HG02938 (cell line): ENCODE measurements around the gene MAX.
A peak's percentile ranks its signal among the peaks of the same experiment; 100 is the strongest.

Experiments
- ATAC-seq: cut with Tn5 transposase; IDR thresholded peaks from one replicate; pipeline ENCODE4 v1.9.1; 2021; ENCODE audit warnings: mild to moderate bottlenecking, moderate library complexity; ENCODE audit not compliant: unreplicated experiment

Gene MAX, protein sequence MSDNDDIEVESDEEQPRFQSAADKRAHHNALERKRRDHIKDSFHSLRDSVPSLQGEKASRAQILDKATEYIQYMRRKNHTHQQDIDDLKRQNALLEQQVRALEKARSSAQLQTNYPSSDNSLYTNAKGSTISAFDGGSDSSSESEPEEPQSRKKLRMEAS

DNA sequence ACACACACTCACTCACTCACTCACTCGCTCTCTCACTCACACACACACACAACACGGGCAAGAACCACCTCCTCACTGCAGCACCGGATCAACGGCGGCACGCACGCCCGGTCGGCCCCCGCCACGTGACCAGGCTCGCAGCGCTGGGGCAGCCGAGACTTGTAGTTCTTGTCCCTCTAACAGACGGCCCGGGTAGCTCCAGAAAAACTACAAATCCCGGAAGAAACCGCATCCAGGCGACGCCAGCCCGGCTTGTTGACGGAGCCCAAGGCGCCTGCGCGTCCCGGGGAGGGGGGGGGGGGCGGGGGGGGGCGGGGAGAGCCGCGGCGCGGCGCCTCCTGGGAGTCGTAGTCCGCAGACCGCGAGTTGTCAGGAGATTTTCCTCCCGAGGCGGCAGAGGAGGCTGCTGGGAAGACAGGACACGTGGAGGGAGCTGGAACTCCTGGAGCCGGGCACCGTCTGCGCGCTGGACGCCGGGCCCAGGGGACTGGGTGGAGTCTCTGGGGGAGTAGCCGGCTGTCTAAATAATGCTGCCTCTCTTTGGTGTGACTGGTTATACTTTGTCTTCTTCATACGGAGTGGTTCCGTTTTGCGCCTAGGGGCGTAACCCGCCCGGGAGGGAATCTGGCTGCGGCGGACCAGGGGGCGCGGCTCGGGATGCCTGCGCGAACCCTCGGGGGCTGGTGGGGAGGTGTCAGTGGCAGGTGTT, at the start of gene MAX:
TSS of gene MAX (minus strand) at position 77 of the 709 bp plus-strand sequence. CDS start 178 bp downstream, outside the sequence.
- ATAC-seq, result peak; percentile 85

DNA sequence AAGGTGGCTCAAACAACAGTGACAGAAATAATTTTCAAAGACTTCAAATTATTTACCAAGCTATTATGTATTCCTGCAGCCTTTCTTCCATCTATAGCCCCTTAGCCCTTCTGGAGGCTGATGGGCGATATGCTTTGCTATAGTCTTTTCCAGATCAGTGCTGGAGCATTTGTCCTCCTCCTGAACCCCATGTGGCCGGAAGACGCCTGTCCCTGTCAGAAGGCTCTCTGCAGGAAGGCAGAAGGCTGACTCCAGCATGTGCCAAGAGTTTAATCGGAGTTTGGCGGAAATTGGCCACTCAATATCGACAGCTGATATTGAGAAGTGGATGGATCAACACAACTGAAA, 49.3 kb upstream of the MAX start:
- ATAC-seq, result no peak

DNA sequence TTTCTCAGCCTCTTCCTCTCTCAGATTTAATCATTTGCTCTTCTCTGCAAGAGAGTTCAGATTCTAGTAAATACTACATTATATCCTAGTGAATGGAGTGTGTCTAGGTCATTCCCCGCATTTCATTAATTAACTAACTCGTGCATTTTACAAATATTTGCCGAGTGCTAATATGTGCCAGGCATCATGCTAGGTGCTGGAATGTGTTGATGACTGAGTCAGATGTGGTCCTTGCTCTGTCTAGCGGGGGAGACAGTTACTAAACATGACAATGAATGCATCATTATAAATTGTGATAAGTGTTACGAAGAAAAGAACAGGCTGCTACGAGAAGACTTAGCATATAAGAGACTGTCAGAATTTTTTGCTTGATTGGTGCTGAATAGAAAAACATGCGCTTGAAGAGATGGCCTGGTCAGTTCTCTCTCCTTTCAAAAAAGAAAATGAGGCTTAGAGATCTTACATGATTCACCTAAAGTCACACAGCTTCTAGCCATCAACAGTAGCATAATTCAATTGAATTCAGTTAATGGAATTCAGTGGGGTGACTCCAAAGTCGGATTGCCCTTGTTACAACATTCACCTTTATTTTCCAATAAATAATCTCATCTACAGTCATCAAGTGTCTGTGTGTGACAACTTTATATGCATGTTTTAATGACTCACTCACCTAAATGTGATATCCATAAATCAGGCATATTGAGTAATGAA, 48.7 kb upstream of the MAX start:
- no peak for ATAC-seq

DNA sequence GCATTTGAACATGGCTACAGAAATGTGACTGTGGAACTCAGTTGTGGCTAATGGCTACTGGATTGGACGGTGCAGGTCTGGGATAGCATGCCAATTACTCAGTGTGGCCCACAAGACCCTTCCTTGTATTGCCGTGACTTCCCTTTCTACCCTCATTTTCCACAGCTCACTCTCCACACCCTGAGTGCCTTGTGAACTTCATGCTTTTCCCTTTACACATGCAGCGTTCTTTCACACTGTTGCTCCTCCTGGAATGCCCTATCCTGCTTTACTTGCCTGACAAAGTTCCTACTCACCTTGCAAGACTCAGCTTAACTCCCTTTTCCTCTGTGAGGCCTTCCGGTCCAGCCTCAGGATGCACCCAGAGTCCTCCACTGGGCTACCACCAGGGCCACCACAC, 46.8 kb upstream of the MAX start:
- ATAC-seq, result no peak

DNA sequence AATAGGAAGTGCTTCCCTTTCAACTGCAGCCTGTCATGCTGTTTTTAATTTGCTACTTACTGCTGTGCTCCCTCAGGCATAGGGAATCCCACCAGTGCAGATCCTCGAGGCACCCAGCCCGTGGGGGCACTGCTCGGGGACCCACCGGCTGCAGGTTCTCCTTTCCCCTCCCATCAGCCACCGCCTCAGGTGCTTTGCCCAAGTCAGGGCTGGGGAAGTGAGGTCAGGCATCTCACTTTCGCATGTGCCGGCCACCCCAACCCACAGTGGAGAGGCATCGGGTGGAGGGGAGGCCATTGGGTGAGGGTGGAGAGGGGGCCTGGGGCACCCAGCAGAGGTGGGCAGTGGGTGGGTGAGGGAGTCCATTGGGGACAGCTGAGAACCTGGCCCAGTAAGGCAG, 41.9 kb upstream of the MAX start:
- ATAC-seq, result no peak

DNA sequence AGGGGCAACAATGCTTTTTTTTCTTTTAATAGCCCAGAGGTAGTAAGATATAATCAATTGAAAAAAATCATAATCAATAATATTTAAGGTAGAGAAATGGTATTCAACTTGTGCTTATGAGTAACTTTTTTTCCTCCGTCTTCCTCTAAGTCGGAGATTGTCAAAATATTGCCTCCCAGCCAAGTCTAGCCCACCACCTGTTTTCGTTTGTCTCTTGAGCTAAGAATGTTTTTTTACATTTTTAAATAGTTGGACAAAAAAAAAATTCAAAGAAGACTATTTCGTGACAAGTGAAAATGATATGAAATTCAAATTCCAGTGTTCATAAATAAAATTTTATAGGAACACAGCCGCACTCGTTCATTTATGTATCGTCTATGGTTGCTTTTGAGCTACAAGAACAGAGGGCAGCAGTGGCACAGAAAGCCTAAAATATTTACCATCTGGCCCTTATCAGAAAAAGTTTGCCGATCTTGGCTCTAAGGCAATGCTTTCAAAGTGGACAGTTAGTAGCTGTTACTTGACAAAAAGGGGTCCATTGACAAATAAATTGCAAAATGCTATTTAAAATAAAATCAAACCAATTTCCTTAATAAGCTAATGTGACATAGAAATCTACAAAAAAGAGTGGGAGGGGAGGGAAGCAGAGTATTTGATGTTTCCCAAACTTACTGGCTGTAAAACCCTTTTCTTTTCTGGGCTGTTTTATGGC, 40.8 kb upstream of the MAX start:
- ATAC-seq, result no peak

DNA sequence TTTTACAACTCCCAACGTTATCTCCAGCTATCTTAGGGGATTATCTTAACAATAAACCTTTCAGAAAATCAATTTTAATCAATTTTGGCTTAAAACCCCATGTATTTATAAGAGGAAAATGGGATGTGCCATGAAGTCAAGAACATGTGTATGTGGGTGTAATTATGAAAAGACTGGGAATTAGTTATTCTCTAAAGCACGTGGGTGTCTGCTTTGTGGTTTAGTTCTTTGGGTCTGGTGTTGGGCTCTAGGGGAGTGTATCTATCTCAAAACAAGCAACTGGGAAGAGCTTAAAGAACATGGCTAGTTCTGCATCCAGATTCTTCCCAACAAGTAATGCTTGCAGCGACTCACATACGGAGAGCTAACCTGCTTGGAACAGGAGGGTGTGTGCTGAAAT, 40.1 kb upstream of the MAX start:
- ATAC-seq, result no peak

DNA sequence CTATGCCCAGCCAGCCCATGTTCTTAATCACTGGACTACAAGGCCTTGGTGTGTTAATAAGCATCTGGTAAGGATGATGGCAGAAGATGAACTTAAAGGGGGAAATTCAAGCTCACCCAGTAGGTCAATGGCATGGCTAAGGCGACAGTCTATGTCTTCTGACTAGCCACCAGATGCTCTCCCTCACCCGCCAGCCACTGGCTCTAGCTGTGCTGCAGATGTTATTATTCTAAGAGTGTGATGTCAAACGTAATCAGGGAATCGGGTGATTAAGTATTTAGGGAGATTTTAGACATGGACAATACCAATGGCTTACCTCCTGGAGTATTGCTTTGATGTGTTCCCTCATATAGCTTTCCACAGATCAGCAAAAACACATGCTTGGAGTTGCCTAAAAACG, 39.2 kb upstream of the MAX start:
- ATAC-seq, result no peak

DNA sequence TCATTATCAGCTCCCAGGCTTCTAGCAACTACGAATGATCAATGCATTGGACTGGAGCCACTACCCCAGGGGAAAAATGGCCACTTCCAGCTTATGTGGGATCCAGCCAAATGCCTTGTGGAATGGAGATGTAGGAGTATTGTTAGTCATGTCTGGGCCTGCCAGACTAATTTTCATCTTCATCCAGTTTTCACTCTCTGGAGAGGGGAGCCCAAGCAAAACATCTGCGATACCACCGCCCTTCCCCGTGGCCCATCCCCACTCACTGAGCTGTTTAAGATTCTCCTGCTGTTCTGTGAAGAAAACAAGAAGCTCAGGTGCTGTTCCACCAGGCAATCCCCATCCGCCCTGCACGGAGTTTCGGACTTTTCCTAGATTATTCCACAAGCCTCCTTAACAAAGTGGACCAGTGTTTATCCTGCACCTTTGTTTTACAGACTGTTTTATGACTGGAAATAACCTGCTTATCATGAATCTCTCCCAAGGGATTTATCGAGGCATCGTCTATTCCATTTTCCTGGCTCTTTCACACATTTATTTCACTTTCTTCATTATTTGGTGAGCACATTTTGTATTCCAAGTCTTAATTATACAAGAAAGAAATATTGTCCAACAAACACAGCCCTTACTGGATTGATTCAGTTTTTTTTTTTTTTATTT, 35.5 kb upstream of the MAX start:
- no peak for ATAC-seq

DNA sequence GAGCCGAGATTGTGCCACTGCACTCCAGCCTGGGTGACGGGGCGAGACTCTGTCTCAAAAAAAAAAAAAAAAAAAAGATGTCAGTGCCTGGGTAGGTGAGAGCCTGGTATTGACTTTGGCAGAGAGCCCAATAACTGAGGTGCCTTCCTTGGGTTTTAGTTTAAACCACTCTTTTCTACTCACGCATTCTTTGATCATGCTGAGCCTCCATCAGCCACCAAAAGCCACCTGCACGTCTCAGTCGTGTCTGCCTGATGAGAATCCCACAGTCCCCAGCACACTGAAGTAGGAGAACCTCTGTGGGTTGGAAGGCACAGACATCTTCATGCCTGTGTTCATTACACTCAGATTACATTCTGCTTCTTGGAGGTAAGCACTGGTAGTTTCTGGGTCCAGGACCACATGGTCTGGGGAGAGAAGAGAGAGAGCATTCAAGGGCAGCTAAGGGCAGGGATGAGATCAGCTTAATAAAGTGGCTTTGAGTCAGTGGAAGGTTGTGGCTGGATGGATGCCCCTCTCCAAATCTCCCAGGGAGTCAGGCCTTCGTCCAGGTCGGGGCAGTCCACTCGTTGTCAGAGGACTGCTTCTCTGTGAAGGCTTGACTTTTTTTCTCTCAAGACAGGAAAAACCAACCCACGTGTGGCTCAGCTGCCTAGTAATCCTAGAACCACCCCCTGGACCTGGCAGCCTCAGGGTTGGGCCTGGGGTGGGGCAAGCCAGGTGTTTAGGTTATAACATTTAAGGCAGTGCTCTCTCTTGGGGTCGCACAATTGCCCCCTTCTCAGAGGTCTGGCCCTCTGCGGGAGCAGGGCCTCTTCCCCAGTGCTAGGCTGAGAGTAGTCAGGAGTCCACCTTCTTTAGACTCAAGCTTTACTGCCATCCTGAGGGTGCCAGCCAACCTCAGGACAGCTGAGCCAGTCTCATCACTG, 32.6 kb upstream of the MAX start:
- ATAC-seq, result no peak

DNA sequence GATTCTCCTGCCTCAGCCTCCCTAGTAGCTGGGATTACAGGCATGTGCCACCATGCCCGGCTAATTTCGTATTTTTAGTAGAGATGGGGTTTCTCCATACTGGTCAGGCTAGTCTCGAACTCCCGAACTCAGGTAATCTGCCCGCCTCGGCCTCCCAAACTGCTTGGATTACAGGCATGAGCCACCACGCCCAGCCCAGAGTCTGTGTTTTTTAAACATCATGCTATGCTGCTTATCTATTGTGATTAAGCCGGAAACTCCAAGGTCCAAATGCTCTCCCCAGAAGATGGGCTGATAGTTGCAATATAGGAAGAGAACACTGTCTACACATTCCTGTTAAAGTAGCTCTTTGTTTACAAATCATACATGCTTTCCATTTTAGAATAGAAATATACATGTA, 30.5 kb upstream of the MAX start:
- no peak for ATAC-seq

DNA sequence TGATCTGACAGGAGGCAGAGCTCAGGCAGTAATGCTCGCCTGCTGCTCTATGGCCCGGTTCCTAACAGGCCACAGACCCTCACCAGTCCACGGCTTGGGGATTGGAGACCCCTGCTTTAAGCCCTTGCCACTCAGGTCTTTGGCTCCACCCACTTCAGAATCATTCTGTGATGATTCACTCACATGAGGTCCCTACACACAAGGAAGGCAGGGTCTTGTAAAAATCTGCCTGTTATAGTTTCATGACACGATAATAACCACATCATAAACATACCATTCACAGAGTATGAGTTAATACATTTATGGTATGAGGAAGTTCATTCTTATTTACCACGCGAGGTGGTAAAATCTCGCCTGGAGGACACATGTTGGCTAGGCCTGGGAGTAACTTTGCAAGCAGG, 29.0 kb upstream of the MAX start:
- no peak for ATAC-seq

DNA sequence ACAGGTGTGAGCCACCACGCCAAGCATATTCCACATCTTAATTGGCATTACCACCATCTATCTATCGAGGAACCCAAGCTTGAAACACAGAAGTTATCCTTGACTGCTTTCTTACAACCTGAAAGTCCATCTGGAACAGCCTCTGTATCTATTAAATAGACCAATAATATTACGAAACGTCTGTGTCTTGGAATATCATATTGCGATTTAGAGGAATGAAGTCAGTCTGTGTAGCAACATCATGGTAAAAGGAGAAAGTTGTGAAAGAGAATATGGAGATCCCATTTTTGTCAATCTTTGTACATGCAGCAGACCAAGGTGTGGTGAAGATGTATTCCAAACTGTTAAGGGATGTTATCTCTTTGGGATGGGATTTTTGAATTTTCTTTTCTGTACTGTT, 25.8 kb upstream of the MAX start:
- ATAC-seq, result no peak

DNA sequence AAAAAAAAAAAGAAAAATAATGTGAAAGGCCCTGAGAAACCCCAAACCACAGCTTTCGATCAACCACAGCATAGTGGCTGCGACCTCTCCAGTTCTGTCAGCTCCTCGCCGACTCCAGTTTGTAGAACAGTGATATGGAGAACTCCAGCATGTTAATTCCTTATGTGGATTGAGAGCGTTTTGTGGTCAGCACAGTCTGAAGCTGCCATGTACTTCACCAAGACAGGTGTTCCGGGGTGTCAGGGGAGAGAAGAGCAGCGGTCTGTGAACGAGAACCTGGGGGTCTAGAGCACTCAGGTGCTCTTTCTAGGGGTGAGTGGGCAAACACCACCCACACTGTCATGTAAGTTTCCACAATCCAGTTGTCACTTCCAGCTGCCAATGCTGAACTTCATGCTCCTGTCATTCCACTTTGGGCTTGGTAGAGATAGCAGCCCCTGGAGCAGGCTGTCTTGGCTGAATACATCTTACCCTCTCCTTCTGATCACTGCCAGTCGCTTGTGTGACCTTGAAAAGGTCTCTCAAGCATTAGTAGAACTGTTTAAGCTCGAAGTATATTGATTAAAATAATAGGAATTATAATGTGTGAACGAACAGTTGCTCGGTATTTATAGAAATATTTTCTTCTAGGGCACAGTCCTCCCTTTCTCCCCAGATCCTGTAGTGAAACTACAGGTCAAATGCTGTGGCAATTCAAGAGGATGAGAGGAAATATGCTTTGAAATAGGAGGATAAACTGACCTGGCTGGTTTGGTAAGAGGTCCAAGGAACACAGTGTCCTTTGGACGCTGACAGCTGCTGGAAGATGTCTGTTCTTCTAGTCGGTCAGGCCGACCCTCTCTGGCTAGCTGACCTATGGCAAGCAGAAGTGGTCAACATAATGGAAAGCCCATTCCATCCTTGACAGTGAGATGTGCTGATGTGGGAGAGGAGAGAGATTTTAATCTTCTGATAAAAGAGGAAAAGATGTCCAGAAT, 15.7 kb upstream of the MAX start:
- ATAC-seq, result no peak

DNA sequence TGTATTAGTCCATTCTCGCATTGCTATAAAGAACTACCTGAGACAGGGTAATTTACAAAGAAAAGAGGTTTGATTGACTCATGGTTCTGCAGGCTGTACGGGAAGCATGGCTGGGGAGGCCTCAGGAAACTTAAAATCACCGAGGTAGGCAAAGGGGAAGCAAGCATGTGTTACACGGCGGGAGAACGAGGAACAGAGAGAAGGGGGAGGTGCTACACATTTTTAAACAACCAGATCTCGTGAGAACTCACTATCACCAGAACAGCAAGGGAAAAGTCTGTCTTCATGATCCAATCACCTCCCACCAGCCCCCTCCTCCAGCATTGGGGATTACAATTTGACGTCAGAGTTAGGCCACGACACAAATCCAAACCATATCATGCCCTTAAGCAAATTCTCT, 13.3 kb upstream of the MAX start:
- no peak for ATAC-seq

DNA sequence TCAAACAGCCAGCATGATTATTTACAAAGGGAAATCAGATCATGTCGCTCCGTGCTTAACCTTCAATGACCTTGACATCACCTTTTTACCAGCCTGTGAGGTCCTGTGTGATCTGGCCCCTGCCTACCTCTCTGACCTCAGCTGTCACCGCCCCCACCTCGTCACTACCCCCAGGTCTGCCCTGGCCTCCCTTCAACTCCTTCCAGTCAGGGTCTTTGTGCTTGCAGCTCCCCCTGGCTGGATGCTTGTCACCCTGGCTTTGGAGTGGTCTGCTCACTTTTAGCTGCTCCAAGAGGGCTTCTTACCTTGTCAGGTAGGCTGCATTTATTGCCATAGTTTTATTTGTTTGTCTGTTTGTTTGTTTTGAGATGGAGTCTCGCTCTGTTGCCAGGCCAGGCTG, 8.2 kb upstream of the MAX start:
- ATAC-seq, result no peak

DNA sequence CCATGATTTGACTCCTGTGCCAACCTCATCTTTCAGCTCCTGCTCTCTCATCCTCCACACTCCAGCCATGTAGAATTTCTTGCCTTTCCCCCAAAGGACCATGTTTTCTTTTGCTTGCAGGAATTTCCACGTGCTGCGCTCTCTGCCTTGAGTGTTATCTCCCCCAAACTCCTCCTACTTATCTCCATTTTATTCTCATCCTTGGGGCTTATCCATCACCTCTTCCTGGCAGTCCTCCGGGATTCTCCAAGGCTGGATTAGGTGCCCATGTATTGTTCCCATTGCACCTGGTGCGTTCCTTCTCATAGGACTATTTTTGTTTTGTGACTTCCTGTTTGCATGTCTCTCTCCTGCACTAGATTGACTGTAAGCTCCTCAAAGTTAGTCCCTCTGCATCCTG, 7.0 kb upstream of the MAX start:
- no peak for ATAC-seq

DNA sequence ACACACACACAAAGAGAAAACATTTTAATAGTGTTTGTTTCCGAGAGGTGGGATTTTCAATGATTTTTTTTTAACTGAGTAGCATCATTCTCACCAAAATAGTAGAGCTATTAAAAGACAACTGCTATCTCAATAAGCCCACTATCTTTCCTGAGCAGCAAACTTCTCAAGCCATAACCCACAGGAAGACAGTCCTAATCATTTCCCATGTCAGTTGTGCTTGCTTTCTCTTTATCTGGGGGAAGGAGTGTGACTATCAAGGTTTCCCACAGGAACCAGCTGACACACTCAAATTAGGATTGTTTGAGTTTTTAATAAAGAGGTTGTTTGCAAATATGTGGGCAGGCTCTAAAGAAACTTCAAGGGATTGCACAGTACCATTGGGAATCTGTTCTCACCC, 4.9 kb upstream of the MAX start:
- no peak for ATAC-seq

DNA sequence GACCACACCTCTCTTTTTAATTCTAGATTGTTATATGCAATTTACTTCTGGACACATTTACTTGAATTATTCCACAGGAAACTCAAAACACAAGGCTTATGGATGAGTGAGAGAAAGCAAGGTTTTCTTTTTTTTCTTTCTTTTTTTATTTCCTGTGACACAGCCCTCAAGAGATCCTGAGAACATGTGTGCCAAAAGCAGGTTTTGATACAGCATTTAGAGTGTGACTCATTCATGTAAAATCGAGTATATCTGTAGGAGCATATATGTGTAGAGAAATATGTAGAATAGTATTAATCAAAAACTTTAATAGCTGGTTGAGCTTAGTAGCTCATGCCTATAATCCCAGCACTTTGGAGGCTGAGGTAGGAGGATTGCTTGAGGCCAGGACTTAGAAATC, 4.4 kb upstream of the MAX start:
- ATAC-seq, result no peak
